ENCODE data around the gene SLC15A1. TPM values are rescaled to one million over a fixed set of nuclear protein-coding genes. Genes with fewer than 3 reads are reported as not detected.

The SLC15A1 gene
- total and polyA plus RNA-seq, 8 donors, result 0.15 to 9.9 (median 0.19) TPM; not detected in 5

DNA sequence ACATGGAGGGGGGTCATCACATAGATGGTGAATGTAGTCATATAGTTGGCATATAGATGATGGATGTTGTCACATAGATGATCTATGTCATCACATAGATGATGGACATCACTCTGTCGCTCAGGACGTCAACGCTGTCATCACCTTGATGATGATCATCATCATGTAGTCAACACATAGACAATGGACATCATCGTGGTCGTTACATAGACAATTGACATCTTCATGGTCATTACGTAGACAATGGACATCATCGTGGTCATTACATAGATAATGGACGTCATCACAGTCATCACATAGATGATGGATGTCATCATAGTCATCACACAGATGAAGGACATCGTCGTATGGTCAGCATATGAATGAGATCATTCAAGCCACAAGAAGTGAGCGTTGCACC, 28.6 kb upstream of the SLC15A1 start:
- intact Hi-C loops (cut with DNase I; ENCODE audit: low total_unique reads), result no loop called here
- DNase-seq, result no peak
- no peaks in the 10 kb centered on the region for H3K9me3 ChIP-seq
- H3K27ac ChIP-seq, result no peak overlapping the region
- no peaks in the 10 kb centered on the region for H3K27me3 ChIP-seq
- H3K36me3 ChIP-seq, result no peaks in the 10 kb centered on the region
- TF ChIP-seq POLR2AphosphoS5 (IDR thresholded peaks at IDR 0.05), result no peak
- TF ChIP-seq EP300 (IDR thresholded peaks at IDR 0.05), result no peak
- TF ChIP-seq, protein P1, sequence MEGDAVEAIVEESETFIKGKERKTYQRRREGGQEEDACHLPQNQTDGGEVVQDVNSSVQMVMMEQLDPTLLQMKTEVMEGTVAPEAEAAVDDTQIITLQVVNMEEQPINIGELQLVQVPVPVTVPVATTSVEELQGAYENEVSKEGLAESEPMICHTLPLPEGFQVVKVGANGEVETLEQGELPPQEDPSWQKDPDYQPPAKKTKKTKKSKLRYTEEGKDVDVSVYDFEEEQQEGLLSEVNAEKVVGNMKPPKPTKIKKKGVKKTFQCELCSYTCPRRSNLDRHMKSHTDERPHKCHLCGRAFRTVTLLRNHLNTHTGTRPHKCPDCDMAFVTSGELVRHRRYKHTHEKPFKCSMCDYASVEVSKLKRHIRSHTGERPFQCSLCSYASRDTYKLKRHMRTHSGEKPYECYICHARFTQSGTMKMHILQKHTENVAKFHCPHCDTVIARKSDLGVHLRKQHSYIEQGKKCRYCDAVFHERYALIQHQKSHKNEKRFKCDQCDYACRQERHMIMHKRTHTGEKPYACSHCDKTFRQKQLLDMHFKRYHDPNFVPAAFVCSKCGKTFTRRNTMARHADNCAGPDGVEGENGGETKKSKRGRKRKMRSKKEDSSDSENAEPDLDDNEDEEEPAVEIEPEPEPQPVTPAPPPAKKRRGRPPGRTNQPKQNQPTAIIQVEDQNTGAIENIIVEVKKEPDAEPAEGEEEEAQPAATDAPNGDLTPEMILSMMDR (IDR thresholded peaks at IDR 0.05), result no peak
- no peak for TF ChIP-seq POLR2A (IDR thresholded peaks at IDR 0.05)
- WGBS, 5 donors, result 70 to 91% (median 88%) methylated on average over 11 of the region's 11 CpGs
- no peak overlapping the region for H3K4me3 ChIP-seq
- H3K4me1 ChIP-seq, result no peaks in the 10 kb centered on the region

DNA sequence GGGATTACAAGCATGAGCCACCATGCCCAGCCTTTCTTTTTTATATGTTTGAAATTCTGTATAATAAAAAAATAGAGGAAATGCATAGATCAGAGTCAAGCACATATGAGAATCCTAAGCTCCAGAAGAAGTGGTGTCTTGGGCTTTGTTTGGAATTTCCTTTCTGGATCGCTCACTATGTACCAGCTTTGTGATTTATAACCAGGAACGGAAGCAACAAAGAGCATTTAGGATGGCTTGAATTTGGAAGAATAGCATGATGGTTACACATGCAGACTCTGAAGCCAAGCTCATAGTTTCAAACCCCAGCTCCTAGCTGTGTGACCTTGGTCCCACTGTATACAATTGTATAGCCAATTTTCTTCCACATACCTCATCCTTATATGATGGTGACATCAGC, 28.0 kb upstream of the SLC15A1 start:
- no peaks in the 10 kb centered on the region for H3K4me1 ChIP-seq
- H3K9me3 ChIP-seq, result no peaks in the 10 kb centered on the region
- intact Hi-C loops (cut with DNase I; ENCODE audit: low total_unique reads), result no loop called here
- H3K27me3 ChIP-seq, result no peaks in the 10 kb centered on the region
- no peak for DNase-seq
- TF ChIP-seq POLR2A (IDR thresholded peaks at IDR 0.05) (no peak), EP300 (IDR thresholded peaks at IDR 0.05) (no peak), POLR2AphosphoS5 (IDR thresholded peaks at IDR 0.05) (no peak)
- TF ChIP-seq, protein P1 (IDR thresholded peaks at IDR 0.05), result no peak
- no peak overlapping the region for H3K4me3 ChIP-seq
- no peak overlapping the region for H3K27ac ChIP-seq
- H3K36me3 ChIP-seq, result no peaks in the 10 kb centered on the region
- 55 to 76% (median 71%) methylated on average over 2 of the region's 2 CpGs for WGBS, 5 donors

DNA sequence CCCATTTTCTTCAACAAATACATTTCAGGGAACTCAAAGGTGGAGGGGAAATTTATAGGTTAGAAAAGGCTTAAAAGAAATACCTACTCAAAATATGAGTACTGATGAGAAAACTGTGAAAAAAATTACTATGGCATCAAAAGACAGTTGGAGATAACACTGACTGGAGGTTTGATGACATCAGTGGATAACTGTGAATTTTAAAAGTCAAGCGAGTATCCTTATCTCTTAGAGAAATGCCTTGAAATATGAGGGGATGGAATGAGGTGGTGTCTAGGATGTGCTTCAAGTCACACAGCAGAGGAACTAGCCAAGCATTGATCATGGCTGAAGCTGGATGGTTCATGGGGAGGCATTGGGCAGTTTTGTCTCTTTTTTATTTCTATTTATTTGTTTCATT, 27.2 kb upstream of the SLC15A1 start:
- WGBS, 5 donors, result 87 to 91% (median 88%) methylated on average over 1 of the region's 1 CpG
- H3K4me3 ChIP-seq, result no peak overlapping the region
- H3K27ac ChIP-seq, result no peak overlapping the region
- no peaks in the 10 kb centered on the region for H3K4me1 ChIP-seq
- TF ChIP-seq, protein P1 (IDR thresholded peaks at IDR 0.05), result no peak
- no peak for TF ChIP-seq POLR2A (IDR thresholded peaks at IDR 0.05)
- no peak for TF ChIP-seq POLR2AphosphoS5 (IDR thresholded peaks at IDR 0.05)
- no peak for TF ChIP-seq EP300 (IDR thresholded peaks at IDR 0.05)
- no peaks in the 10 kb centered on the region for H3K27me3 ChIP-seq
- no peaks in the 10 kb centered on the region for H3K36me3 ChIP-seq
- intact Hi-C loops (cut with DNase I; ENCODE audit: low total_unique reads), result no loop called here
- DNase-seq, result no peak
- no peaks in the 10 kb centered on the region for H3K9me3 ChIP-seq

DNA sequence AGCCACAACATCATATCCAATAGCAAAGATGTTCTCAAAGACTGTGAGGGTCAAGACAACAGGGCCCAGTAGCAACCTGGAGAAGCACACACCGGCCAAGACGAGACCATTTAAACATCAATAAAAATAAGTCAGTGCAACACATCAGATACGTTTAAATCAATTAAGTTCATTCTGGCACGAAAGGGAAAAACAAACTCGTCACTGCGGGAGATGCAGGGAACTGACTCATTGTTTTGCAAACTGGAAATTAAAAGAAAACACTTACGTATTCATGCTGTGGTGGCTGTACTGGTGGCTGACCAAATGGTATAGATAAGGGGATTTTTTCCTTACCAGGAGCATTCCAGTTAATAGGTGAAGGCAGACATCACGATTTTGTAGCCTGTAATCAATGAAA, 26.3 kb upstream of the SLC15A1 start:
- H3K27me3 ChIP-seq, result peaks cover 0 to 4% (median 0%) of the 10 kb centered on the region in 3 donors
- WGBS, 5 donors, result 64 to 72% (median 67%) methylated on average over 8 of the region's 8 CpGs
- no peaks in the 10 kb centered on the region for H3K9me3 ChIP-seq
- no peaks in the 10 kb centered on the region for H3K4me1 ChIP-seq
- no peak overlapping the region for H3K4me3 ChIP-seq
- TF ChIP-seq POLR2AphosphoS5 (IDR thresholded peaks at IDR 0.05) (no peak), EP300 (IDR thresholded peaks at IDR 0.05) (no peak), POLR2A (IDR thresholded peaks at IDR 0.05) (no peak)
- TF ChIP-seq, protein P1 (IDR thresholded peaks at IDR 0.05), result no peak
- H3K36me3 ChIP-seq, result no peaks in the 10 kb centered on the region
- H3K27ac ChIP-seq, result no peak overlapping the region
- intact Hi-C loops (cut with DNase I; ENCODE audit: low total_unique reads), result no loop called here
- DNase-seq, result no peak
